Measurements from ENCODE around the gene SRSF8. TPM values are rescaled to one million over a fixed set of nuclear protein-coding genes. Genes with fewer than 3 reads are reported as not detected.
"Not testable (repeated sequence)": the region's sequence is repeated elsewhere in the genome, so short reads cannot be mapped to it uniquely, and the experiment has no call there.

Gene SRSF8
- total RNA-seq, 1 experiment from 2014 or later, result 40.6 TPM

DNA sequence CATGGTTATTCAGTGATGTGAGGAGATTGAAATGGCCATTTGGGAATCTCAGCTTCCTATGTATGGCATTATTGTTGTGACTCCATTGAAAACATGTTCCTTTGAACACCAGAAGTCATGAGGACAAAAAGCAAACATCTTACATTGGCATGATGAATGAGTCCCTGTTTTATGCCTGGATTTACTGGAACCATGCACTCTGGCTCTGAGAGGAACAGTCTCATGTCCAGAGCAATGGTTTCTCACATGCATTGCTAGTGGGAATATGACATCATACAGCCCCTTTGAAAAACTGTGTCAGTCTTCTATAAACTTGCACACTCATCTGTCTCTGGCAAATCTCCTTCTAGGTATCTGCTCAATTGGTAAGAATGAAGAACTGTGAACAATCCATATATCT lies 20.9 kb upstream of the SRSF8 start:
- ChIA-PET POLR2A (interaction anchor here (0.6 kb wide), 1 partner anchor 261 kb away, joined by 5 read pairs; no protein-coding TSS in a partner anchor), CTCF (no interaction called here)
- intact Hi-C loops (cut with micrococcal nuclease; ENCODE audit: unreplicated experiment) (no loop called here), in situ Hi-C loops (cut with HindIII; ENCODE audit: low pct_unique_long_range_greater_than_20kb, low sequenced_read_pairs) (no loop called here)
- no peak for DNase-seq (ENCODE audit: low read depth, low spot score)
- TF ChIP-seq, protein P1, sequence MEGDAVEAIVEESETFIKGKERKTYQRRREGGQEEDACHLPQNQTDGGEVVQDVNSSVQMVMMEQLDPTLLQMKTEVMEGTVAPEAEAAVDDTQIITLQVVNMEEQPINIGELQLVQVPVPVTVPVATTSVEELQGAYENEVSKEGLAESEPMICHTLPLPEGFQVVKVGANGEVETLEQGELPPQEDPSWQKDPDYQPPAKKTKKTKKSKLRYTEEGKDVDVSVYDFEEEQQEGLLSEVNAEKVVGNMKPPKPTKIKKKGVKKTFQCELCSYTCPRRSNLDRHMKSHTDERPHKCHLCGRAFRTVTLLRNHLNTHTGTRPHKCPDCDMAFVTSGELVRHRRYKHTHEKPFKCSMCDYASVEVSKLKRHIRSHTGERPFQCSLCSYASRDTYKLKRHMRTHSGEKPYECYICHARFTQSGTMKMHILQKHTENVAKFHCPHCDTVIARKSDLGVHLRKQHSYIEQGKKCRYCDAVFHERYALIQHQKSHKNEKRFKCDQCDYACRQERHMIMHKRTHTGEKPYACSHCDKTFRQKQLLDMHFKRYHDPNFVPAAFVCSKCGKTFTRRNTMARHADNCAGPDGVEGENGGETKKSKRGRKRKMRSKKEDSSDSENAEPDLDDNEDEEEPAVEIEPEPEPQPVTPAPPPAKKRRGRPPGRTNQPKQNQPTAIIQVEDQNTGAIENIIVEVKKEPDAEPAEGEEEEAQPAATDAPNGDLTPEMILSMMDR (IDR thresholded peaks at IDR 0.05), result no peak
- TF ChIP-seq TCF7L2 (IDR thresholded peaks at IDR 0.05; ENCODE audit: low read depth, low read length), result no peak
- TF ChIP-seq, protein P2, sequence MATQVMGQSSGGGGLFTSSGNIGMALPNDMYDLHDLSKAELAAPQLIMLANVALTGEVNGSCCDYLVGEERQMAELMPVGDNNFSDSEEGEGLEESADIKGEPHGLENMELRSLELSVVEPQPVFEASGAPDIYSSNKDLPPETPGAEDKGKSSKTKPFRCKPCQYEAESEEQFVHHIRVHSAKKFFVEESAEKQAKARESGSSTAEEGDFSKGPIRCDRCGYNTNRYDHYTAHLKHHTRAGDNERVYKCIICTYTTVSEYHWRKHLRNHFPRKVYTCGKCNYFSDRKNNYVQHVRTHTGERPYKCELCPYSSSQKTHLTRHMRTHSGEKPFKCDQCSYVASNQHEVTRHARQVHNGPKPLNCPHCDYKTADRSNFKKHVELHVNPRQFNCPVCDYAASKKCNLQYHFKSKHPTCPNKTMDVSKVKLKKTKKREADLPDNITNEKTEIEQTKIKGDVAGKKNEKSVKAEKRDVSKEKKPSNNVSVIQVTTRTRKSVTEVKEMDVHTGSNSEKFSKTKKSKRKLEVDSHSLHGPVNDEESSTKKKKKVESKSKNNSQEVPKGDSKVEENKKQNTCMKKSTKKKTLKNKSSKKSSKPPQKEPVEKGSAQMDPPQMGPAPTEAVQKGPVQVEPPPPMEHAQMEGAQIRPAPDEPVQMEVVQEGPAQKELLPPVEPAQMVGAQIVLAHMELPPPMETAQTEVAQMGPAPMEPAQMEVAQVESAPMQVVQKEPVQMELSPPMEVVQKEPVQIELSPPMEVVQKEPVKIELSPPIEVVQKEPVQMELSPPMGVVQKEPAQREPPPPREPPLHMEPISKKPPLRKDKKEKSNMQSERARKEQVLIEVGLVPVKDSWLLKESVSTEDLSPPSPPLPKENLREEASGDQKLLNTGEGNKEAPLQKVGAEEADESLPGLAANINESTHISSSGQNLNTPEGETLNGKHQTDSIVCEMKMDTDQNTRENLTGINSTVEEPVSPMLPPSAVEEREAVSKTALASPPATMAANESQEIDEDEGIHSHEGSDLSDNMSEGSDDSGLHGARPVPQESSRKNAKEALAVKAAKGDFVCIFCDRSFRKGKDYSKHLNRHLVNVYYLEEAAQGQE (IDR thresholded peaks at IDR 0.05; ENCODE audit: insufficient read depth in 1 of 2, low read depth in 2 of 2, low read length in 1 of 2), result no peak
- no peak for TF ChIP-seq POLR2AphosphoS5 (IDR thresholded peaks at IDR 0.05; ENCODE audit: low read depth, low read length)
- TF ChIP-seq SIN3A (IDR thresholded peaks at IDR 0.05; ENCODE audit: borderline replicate concordance, insufficient read depth, low read depth, low read length), result no peak
- no TSS peak for BruUV-seq (replicated peaks)
- peaks cover 34% of the 10 kb centered on the region for H3K27me3 ChIP-seq (ENCODE audit: control insufficient read depth, insufficient read depth, low read length)
- H3K4me1 ChIP-seq (ENCODE audit: control insufficient read depth, insufficient read depth, low read length), result no peaks in the 10 kb centered on the region
- no peak overlapping the region for H3K27ac ChIP-seq (ENCODE audit: low read length)
- no peak for ATAC-seq
- no peaks in the 10 kb centered on the region for H3K36me3 ChIP-seq (ENCODE audit: control insufficient read depth, insufficient read depth, low read length)
- H3K4me3 ChIP-seq (ENCODE audit: low read depth in 2 of 2, low read length in 2 of 2), result no peak overlapping the region
- H3K9me3 ChIP-seq (ENCODE audit: control insufficient read depth, insufficient read depth, low read depth, low read length), result no peaks in the 10 kb centered on the region

DNA sequence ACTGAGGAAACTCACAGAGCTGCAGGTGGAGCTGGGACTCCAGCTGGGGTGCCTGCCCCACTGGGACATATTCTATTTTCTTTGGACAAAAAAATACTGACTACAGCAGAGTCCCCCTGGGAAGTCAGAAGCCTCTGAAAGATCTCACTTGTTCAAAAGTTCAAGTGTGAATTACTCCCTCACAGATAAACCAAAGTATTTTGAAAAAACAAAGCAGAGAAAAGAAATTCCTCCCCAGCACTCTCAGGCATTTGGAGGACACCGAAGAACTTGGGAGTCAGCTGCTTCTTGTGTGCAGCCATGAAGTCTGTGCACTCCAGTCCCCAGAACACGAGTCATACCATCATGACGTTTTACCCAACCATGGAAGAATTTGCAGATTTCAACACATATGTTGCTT lies 17.6 kb upstream of the SRSF8 start, which contains the start of gene KDM4F:
TSS of gene KDM4F (plus strand) at position 301 of the 400 bp plus-strand sequence.
- ATAC-seq; in situ Hi-C loops (cut with HindIII; ENCODE audit: low pct_unique_long_range_greater_than_20kb, low sequenced_read_pairs); H3K9me3 ChIP-seq (ENCODE audit: control insufficient read depth, insufficient read depth, low read depth, low read length); H3K4me1 ChIP-seq (ENCODE audit: control insufficient read depth, insufficient read depth, low read length); intact Hi-C loops (cut with micrococcal nuclease; ENCODE audit: unreplicated experiment); H3K27ac ChIP-seq (ENCODE audit: low read length); BruUV-seq (replicated peaks); DNase-seq (ENCODE audit: low read depth, low spot score); CTCF ChIA-PET; POLR2A ChIA-PET; H3K4me3 ChIP-seq (ENCODE audit: low read depth in 2 of 2, low read length in 2 of 2); H3K36me3 ChIP-seq (ENCODE audit: control insufficient read depth, insufficient read depth, low read length): not testable (repeated sequence)
- peaks cover 27% of the 10 kb centered on the region for H3K27me3 ChIP-seq (ENCODE audit: control insufficient read depth, insufficient read depth, low read length)

DNA sequence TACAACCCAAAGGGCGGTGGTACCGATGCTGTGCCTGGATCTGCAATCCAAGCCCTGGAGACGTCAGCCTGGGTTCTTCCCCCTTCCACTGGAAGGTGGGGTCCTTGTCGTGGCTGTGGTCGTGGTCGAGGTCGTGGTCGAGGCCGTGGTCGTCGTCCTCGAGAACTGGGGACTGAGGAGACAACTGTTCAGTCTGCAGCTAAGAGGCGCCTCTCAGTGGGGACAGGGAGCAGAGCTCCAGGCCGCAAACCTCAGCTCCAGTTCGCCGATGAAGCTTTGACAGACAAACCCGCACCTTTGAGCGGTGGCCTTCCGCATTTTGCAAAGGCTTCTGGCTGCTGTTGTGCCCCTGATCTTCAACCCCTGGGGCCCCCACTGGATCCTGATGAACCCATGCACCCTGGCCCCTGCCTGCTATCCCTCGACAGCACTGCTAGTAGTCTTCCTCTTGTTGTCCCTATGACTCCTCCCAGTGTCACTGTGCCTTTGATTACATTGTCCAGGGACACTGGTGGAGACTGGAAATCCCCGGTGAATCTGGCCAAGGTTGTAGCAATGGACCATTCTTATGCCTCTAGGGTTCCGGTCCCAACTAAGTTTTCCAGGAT lies 16.0 kb upstream of the SRSF8 start:
- no TSS peak for BruUV-seq (replicated peaks)

More for the DNA sequence above, 16.0 kb upstream of the SRSF8 start:
- in situ Hi-C loops (cut with HindIII; ENCODE audit: low pct_unique_long_range_greater_than_20kb, low sequenced_read_pairs) (no loop called here), intact Hi-C loops (cut with micrococcal nuclease; ENCODE audit: unreplicated experiment) (no loop called here)
- Histone ChIP-seq H3K4me3 (ENCODE audit: low read depth in 2 of 2, low read length in 2 of 2) (no peak overlapping the region), H3K27ac (ENCODE audit: low read length) (no peak overlapping the region), H3K27me3 (ENCODE audit: control insufficient read depth, insufficient read depth, low read length) (peaks cover 28% of the 10 kb centered on the region), H3K36me3 (ENCODE audit: control insufficient read depth, insufficient read depth, low read length) (no peaks in the 10 kb centered on the region), H3K4me1 (ENCODE audit: control insufficient read depth, insufficient read depth, low read length) (no peaks in the 10 kb centered on the region), H3K9me3 (ENCODE audit: control insufficient read depth, insufficient read depth, low read depth, low read length) (no peaks in the 10 kb centered on the region)
- ChIA-PET CTCF (no interaction called here), POLR2A (no interaction called here)
- DNase-seq (ENCODE audit: low read depth, low spot score) (no peak), ATAC-seq (no peak)
- TF ChIP-seq POLR2AphosphoS5 (IDR thresholded peaks at IDR 0.05; ENCODE audit: low read depth, low read length), result no peak
- TF ChIP-seq, protein P1 (IDR thresholded peaks at IDR 0.05), result no peak
- TF ChIP-seq, protein P2 (IDR thresholded peaks at IDR 0.05; ENCODE audit: insufficient read depth in 1 of 2, low read depth in 2 of 2, low read length in 1 of 2), result no peak
- TF ChIP-seq TCF7L2 (IDR thresholded peaks at IDR 0.05; ENCODE audit: low read depth, low read length), result no peak
- no peak for TF ChIP-seq SIN3A (IDR thresholded peaks at IDR 0.05; ENCODE audit: borderline replicate concordance, insufficient read depth, low read depth, low read length)
